ENCODE results near the gene GAN.

- TF ChIP-seq, protein P1, sequence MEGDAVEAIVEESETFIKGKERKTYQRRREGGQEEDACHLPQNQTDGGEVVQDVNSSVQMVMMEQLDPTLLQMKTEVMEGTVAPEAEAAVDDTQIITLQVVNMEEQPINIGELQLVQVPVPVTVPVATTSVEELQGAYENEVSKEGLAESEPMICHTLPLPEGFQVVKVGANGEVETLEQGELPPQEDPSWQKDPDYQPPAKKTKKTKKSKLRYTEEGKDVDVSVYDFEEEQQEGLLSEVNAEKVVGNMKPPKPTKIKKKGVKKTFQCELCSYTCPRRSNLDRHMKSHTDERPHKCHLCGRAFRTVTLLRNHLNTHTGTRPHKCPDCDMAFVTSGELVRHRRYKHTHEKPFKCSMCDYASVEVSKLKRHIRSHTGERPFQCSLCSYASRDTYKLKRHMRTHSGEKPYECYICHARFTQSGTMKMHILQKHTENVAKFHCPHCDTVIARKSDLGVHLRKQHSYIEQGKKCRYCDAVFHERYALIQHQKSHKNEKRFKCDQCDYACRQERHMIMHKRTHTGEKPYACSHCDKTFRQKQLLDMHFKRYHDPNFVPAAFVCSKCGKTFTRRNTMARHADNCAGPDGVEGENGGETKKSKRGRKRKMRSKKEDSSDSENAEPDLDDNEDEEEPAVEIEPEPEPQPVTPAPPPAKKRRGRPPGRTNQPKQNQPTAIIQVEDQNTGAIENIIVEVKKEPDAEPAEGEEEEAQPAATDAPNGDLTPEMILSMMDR (IDR thresholded peaks at IDR 0.05; ENCODE audit: insufficient read depth, low read depth, low read length): no peak
- no peak for TF ChIP-seq EZH2 (IDR thresholded peaks at IDR 0.05; ENCODE audit: insufficient read depth, low read length)
These were observed 22.3 kb downstream of the GAN start for GRCh38 chr16:81337097-81337496.

All from astrocyte (in vitro differentiated cells and primary cell).